Muscle layer of duodenum (tissue), 2 donors: Measurements from ENCODE around the gene LRCOL1.

Source experiments
- H3K27ac ChIP-seq: one replicate; pipeline ENCODE4 v1.7.0; 2013; ENCODE audit warnings: mild to moderate bottlenecking, low read length
- H3K27me3 ChIP-seq: one replicate; pipeline ENCODE4 v1.7.0; 2013; ENCODE audit warnings: low read depth, mild to moderate bottlenecking, control low read depth, low read length
- H3K36me3 ChIP-seq, 2 donors: one replicate each; pipeline ENCODE4 v1.7.0; 2013; ENCODE audit warnings: low read length in 2 of 2, control low read depth in 1 of 2, mild to moderate bottlenecking in 1 of 2; ENCODE audit not compliant: insufficient read depth in 2 of 2, control insufficient read depth in 1 of 2
- H3K4me1 ChIP-seq, 2 donors: one replicate each; pipeline ENCODE4 v1.7.0; 2013; ENCODE audit warnings: low read length in 2 of 2, mild to moderate bottlenecking in 2 of 2, control low read depth in 1 of 2, moderate library complexity in 1 of 2; ENCODE audit not compliant: insufficient read depth in 2 of 2, control insufficient read depth in 1 of 2
- H3K4me3 ChIP-seq, 2 donors: one replicate each; pipeline ENCODE4 v1.7.0; 2013; ENCODE audit warnings: low read length in 2 of 2, low read depth in 1 of 2, mild to moderate bottlenecking in 1 of 2
- H3K9me3 ChIP-seq, 2 donors: one replicate each; pipeline ENCODE4 v1.7.0; 2013; ENCODE audit warnings: low read length in 2 of 2, control low read depth in 1 of 2, mild to moderate bottlenecking in 1 of 2; ENCODE audit not compliant: control insufficient read depth in 1 of 2
- donor health status: healthy.

The LRCOL1 gene

DNA sequence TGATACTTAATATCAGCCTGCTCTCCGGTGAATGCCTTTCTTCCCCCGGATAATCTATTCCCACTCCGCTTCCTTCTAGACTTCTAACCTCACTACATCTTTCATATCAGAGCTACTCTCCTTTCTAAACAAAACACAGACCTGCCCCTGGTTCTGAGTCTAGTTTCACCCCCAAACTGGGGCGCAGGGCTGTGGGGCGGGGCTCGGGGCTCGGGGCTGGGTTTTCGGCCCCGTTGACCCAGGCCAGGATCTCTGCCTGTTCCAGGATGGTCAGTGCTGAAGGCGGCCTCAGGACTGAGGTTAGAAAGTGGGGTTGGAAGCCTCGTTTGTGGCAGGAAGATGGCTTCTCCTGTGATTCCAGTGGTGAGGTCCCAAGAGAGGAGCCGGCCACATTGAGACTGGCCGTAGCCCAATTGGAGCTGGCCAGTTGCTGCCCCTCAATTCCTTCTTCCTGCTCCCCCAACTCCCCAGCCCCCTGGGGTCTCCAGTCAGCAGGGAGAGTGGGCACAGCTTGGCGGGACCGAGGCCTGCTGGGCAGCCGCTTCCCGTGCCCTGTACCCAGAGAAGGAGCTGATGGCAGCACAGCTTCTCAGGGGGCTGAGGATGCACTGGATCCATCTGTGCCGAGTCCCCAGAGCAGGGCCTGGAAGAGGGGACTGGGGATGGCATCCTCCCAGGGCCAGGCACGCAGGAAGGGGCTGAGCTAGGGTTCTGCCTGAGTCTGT lies 52.9 kb downstream of the LRCOL1 start:
- Histone ChIP-seq H3K27ac (no peak overlapping the region), H3K4me1 (peaks cover 0 to 26% of the 10 kb centered on the region in 2 donors), H3K4me3 (no peak overlapping the region)

DNA sequence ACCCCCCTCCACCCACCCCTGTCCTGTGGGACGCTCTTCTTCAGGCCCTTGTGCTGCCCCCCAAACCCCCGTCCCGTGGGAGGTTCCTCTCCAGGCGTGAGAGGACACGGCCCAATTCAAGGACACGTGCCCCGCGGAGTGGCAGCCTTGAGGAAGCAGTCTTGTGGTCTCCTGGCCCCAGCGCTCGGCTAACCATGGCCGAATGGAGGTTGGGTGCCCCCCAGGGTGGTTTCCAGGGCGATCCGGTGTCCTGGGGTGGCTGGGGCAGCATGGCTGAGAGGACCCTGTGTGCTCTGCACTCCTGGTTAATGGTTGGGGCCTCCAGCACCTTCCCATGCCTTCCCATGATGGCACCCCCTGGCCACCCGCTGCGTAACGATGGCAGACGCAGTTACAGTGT lies 53.6 kb downstream of the LRCOL1 start:
- H3K27me3 ChIP-seq = no peaks in the 10 kb centered on the region
- no peak overlapping the region for H3K27ac ChIP-seq
- no peaks in the 10 kb centered on the region for H3K9me3 ChIP-seq
- H3K4me1 ChIP-seq = peaks cover 0 to 26% of the 10 kb centered on the region in 2 donors
- no peak overlapping the region for H3K4me3 ChIP-seq
- peaks cover 0 to 13% of the 10 kb centered on the region in 2 donors for H3K36me3 ChIP-seq

More for the DNA sequence above, 52.9 kb downstream of the LRCOL1 start:
- no peaks in the 10 kb centered on the region for H3K9me3 ChIP-seq
- no peaks in the 10 kb centered on the region for H3K27me3 ChIP-seq
- peaks cover 0 to 7% of the 10 kb centered on the region in 2 donors for H3K36me3 ChIP-seq

DNA sequence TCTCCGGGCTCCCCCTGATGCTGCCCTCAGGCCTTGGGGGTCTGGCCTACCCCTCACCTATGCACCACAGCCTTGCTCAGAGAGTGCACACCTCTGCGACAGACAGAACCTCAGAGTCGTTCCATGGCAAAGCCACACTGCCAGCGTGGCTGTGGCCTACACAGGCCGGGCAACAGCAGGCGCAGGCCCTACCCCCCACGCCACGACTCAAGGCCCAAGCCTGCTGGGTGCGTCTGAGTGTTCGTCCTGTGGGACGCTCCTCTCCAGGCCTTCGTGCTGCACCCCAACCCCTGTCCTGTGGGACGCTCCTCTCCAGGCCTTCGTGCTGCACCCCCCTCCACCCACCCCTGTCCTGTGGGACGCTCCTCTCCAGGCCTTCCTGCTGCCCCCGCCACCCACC lies 54.2 kb downstream of the LRCOL1 start:
- Histone ChIP-seq H3K9me3 (no peaks in the 10 kb centered on the region), H3K27me3 (no peaks in the 10 kb centered on the region), H3K4me1 (peaks cover 0 to 20% of the 10 kb centered on the region in 2 donors), H3K36me3 (peaks cover 0 to 16% of the 10 kb centered on the region in 2 donors), H3K4me3 (no peak overlapping the region), H3K27ac (no peak overlapping the region)

DNA sequence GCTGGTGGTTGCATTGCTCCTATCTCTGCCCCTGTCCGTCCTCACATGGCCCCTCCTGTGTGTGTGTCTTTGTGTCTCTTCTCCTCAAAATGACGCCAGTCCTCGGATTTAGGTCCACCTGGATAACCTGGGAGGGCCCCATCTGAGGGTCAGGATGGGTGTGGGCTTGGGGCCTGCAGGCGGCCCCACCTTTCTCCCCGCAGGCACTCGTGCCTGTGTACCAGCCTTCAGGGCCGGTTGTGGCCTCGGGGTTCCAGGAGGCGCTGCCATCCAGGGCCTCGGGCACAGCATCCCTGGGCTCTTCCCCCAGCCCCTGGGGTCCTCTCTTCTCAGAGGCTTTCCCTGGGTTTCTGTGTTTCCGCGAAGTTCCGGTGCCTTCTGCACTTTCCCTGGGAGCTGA lies 54.7 kb downstream of the LRCOL1 start:
- Histone ChIP-seq H3K4me1 (peaks cover 0 to 15% of the 10 kb centered on the region in 2 donors), H3K27me3 (no peaks in the 10 kb centered on the region), H3K9me3 (no peaks in the 10 kb centered on the region), H3K4me3 (no peak overlapping the region), H3K36me3 (peaks cover 0 to 16% of the 10 kb centered on the region in 2 donors), H3K27ac (no peak overlapping the region)

DNA sequence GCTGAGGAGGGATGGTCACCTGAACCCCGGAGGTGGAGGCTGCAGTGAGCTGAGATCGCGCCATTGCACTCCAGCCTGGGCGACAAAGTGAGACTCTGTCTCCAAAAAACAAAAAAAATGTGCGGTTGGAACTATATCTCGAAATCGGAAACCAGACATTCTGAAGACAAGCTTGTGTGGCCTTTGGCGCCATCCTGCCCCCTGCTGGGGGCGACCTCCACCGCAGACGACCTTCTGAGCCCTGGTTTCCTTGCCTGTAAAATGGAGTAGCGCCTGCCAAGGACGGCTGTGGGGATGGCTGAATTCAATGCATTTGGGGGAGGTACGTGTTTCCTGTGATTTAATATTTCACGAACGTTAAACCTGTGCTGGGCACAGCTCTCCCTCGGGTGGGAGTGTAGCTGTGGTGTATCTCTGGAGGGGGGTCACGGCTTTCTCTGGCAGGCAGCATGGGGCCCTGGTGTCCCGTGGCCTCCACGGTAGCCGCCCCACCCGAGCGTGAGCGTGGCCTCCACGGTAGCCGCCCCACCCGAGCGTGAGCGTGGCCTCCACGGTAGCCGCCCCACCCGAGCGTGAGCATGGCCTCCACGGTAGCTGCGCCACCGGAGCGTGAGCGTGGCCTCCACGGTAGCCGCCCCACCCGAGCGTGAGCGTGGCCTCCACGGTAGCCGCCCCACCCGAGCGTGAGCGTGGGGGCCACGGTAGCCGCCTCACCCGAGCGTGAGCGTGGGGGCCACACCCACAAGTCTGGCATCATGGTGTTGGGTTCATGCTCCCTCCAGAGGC lies 55.3 kb downstream of the LRCOL1 start:
- H3K9me3 ChIP-seq = no peaks in the 10 kb centered on the region
- H3K27ac ChIP-seq = no peak overlapping the region
- H3K4me1 ChIP-seq = peaks cover 0 to 9% of the 10 kb centered on the region in 2 donors
- no peak overlapping the region for H3K4me3 ChIP-seq
- H3K36me3 ChIP-seq = peaks cover 0 to 16% of the 10 kb centered on the region in 2 donors
- no peaks in the 10 kb centered on the region for H3K27me3 ChIP-seq
